Fibroblast of pulmonary artery (primary cell): ENCODE data around the gene VSX1.

Experiments
- DNase-seq: peaks from one replicate; pipeline ENCODE4 v3.0.0-alpha.2; 2010; ENCODE audit warnings: low read depth
- H3K4me3 ChIP-seq: replicated peaks from 2 replicates; pipeline ENCODE4 v1.5.1; 2011; ENCODE audit warnings: low read depth, mild to moderate bottlenecking, control low read depth, low read length, moderate library complexity
- CTCF ChIP-seq: IDR thresholded peaks from 2 replicates; pipeline ENCODE4 v1.5.1; 2011; ENCODE audit warnings: mild to moderate bottlenecking, control low read depth, low read length, inconsistent platforms; ENCODE audit errors: missing control alignments

The VSX1 gene

GRCh38 chr20:25039697-25040437, 42.1 kb downstream of the VSX1 start:
- TF ChIP-seq CTCF = no peak
- peak; percentile 91 for DNase-seq
- H3K4me3 ChIP-seq = no peak overlapping the region

GRCh38 chr20:25038591-25039015, 43.3 kb downstream of the VSX1 start:
- no peak for DNase-seq
- no peak for TF ChIP-seq CTCF
- no peak overlapping the region for H3K4me3 ChIP-seq

- no peak for TF ChIP-seq CTCF
- no peak for DNase-seq
- no peak overlapping the region for H3K4me3 ChIP-seq
Measured at GRCh38 chr20:25038103-25038410, 43.9 kb downstream of the VSX1 start.

GRCh38 chr20:25037288-25038102, 44.4 kb downstream of the VSX1 start:
- no peak for TF ChIP-seq CTCF
- no peak for DNase-seq
- H3K4me3 ChIP-seq = no peak overlapping the region

- TF ChIP-seq CTCF = no peak
- no peak for DNase-seq
- H3K4me3 ChIP-seq = no peak overlapping the region
Measured at GRCh38 chr20:25036331-25036936, 45.5 kb downstream of the VSX1 start.

- TF ChIP-seq CTCF = no peak
- no peak overlapping the region for H3K4me3 ChIP-seq
- no peak for DNase-seq
Measured at GRCh38 chr20:25035921-25036320, 46.0 kb downstream of the VSX1 start.

GRCh38 chr20:25033924-25034300, 48.0 kb downstream of the VSX1 start:
- TF ChIP-seq CTCF = no peak
- no peak for DNase-seq
- H3K4me3 ChIP-seq = no peak overlapping the region
